ENCODE results near the gene GPC3. TPM values are rescaled to one million over a fixed set of nuclear protein-coding genes. Genes with fewer than 3 reads are reported as not detected.
"Not testable (repeated sequence)": the region's sequence is repeated elsewhere in the genome, so short reads cannot be mapped to it uniquely, and the experiment has no call there.

The GPC3 gene
- total RNA-seq, 6 experiments from 2014 or later = 0.31 to 6.8 (median 1.8) TPM

- Histone ChIP-seq H3K9me3 (no peaks in the 10 kb centered on the region), H3K27me3 (no peaks in the 10 kb centered on the region), H3K4me3 (no peak overlapping the region), H3K4me1 (no peaks in the 10 kb centered on the region), H3K36me3 (no peaks in the 10 kb centered on the region), H3K27ac (no peak overlapping the region)
- DNase-seq (no peak), ATAC-seq (no peak)
- TF ChIP-seq POLR2A (IDR thresholded peaks at IDR 0.05) (no peak), CTCF (IDR thresholded peaks at IDR 0.05) (no peak)
- intact Hi-C loops (cut with DNase I) = no loop called here
- 68% methylated on average over 4 of the region's 4 CpGs for WGBS (ENCODE audit: insufficient coverage, low coverage, low lambda C conversion rate, missing lambda C conversion rate)
These were observed 261.5 kb downstream of the GPC3 start for GRCh38 chrX:133723930-133724329.

DNA sequence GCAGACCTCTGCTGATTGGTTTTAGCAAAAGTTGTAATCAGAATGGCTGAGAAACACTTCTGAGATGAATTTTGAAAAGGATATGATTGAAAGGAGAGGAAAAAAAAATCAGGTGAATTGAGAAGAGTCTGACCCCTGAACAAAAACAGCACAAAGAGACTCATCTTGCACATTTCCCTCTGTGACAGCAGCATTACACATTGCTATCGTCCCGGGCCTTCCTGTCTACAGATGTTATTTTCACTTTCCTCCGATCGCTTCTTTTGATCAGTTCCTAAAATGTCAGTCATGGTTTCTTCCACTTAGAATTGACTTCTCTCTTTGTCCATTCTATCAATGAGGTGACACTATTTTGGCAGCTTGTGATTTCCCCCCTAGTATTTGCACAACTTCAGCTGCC lies 262.6 kb downstream of the GPC3 start:
- 75% methylated on average over 4 of the region's 4 CpGs for whole genome bisulfite sequencing (ENCODE audit: insufficient coverage, low coverage, low lambda C conversion rate, missing lambda C conversion rate)
- TF ChIP-seq POLR2A (IDR thresholded peaks at IDR 0.05) (no peak), CTCF (IDR thresholded peaks at IDR 0.05) (no peak)
- H3K9me3 ChIP-seq = no peaks in the 10 kb centered on the region
- no peak overlapping the region for H3K27ac ChIP-seq
- DNase-seq (no peak), ATAC-seq (no peak)
- intact Hi-C loops (cut with DNase I) = no loop called here
- no peaks in the 10 kb centered on the region for H3K27me3 ChIP-seq
- no peaks in the 10 kb centered on the region for H3K4me1 ChIP-seq
- H3K4me3 ChIP-seq = no peak overlapping the region
- no peaks in the 10 kb centered on the region for H3K36me3 ChIP-seq

GRCh38 chrX:133720269-133720668 lies 265.1 kb downstream of the GPC3 start:
- intact Hi-C loops (cut with DNase I); H3K27me3 ChIP-seq; ATAC-seq; H3K27ac ChIP-seq; H3K9me3 ChIP-seq; H3K4me1 ChIP-seq; H3K36me3 ChIP-seq; H3K4me3 ChIP-seq; DNase-seq: not testable (repeated sequence)
- WGBS (ENCODE audit: insufficient coverage, low coverage, low lambda C conversion rate, missing lambda C conversion rate) = 68% methylated on average over 3 of the region's 3 CpGs

DNA sequence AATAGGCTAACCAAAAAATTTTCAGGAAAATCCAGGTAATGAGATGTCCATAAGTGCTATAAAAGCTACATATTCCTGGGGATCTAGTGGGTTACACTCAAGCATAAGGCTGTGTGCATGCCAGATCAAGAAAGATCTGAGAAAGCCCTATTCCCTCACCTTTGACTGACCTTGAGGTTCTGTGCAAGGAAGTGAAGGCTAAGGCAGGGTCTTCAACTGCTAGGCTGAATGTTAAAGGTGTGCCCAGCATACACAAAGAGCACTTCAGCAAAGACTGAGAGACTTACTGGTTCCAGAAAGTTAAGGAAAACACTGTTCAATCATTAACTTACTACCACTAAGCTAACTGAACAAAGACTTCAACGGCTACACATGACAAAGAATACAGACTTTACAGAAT lies 269.7 kb downstream of the GPC3 start:
- no peak for ATAC-seq
- Histone ChIP-seq H3K9me3 (no peaks in the 10 kb centered on the region), H3K4me3 (no peak overlapping the region), H3K27me3 (no peaks in the 10 kb centered on the region), H3K4me1 (no peaks in the 10 kb centered on the region), H3K27ac (no peak overlapping the region), H3K36me3 (no peaks in the 10 kb centered on the region)
- 44% methylated on average over 1 of the region's 1 CpG for WGBS (ENCODE audit: insufficient coverage, low coverage, low lambda C conversion rate, missing lambda C conversion rate)
- intact Hi-C loops (cut with DNase I) = no loop called here
- TF ChIP-seq CTCF (IDR thresholded peaks at IDR 0.05) = no peak
- no peak for TF ChIP-seq POLR2A (IDR thresholded peaks at IDR 0.05)
- no peak for DNase-seq

DNA sequence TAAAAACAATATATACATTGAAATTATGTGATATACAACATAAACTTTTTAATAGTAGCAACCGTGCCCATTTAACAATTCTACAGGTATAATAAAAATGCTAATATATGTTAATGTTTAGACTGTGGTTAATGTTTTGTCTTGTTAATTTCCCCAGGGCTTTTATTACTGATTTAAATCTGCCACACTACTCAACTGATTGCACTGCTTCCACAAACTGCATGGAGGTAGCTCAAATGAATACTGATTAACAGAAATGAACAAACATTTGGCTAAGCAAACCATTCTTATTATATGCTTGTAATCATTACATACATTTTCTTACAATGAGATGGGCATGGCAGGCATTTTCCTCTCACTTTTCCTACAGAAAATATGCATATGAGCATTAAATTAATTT lies 275.9 kb downstream of the GPC3 start:
- Histone ChIP-seq H3K4me1 (no peaks in the 10 kb centered on the region), H3K27ac (no peak overlapping the region), H3K36me3 (no peaks in the 10 kb centered on the region), H3K9me3 (no peaks in the 10 kb centered on the region), H3K4me3 (no peak overlapping the region), H3K27me3 (peaks cover 0 to 4% of the 10 kb centered on the region in 2 donors)
- TF ChIP-seq POLR2A (IDR thresholded peaks at IDR 0.05) (no peak), CTCF (IDR thresholded peaks at IDR 0.05) (no peak)
- 59% methylated on average over 1 of the region's 1 CpG for WGBS (ENCODE audit: insufficient coverage, low coverage, low lambda C conversion rate, missing lambda C conversion rate)
- DNase-seq = no peak
- no peak for ATAC-seq
- intact Hi-C loops (cut with DNase I) = no loop called here

All from right lobe of liver (tissue), 6 donors.